Measurements from ENCODE around the gene CARM1. TPM values are rescaled to one million over a fixed set of nuclear protein-coding genes. Genes with fewer than 3 reads are reported as not detected.

Gene CARM1
- total and polyA plus RNA-seq, 2 donors (not counting 1 experiment from before 2014, with no cell fraction given): 33.0 to 34.3 TPM

DNA sequence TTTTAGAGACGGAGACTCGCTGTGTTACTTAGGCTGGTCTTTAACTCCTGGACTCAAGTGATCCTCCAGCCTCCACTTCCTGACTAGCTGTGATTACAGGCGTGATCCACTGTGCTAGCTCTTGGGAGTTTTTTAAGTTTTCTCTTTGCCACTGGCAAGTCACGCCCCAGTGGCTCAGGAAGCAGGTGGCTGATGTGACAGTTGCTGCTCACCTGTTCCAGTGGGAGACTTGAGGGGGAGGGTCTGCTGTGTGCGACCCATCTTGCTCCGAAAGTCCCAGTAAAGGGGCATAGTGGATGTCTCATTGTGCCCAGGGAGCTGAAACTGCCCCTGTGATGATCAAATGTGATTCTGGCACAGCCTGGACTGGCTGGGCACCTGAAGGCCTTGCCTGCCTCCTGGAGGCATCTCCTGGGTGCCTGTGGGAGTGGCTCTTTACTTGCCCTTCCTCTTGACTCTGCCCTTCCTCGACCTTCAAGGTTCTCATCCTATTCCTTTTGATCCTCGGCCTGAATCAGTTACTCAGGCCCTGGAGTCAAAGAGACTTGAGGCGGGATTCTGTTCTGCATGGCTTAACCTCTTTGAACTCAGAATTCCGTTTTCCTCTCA, 97.3 kb downstream of the CARM1 start:
- ATAC-seq (ENCODE audit: low read depth): peak; percentile 53
- peaks cover 43% of the 10 kb centered on the region for H3K4me1 Mint-ChIP-seq

More for the DNA sequence above, 97.3 kb downstream of the CARM1 start:
- H3K36me3 ChIP-seq (replicated peaks in 1 of 2; ENCODE audit: control extremely low read depth in 1 of 2, control insufficient read depth in 1 of 2, extremely low read depth in 1 of 2, insufficient read depth in 2 of 2, low read length in 1 of 2): no peaks in the 10 kb centered on the region
- intact Hi-C loops (cut with micrococcal nuclease): no loop called here
- TF ChIP-seq EZH2 (IDR thresholded peaks at IDR 0.05; ENCODE audit: borderline replicate concordance, insufficient read depth, low read depth, low read length, poor library complexity, severe bottlenecking): no peak
- TF ChIP-seq, protein P1, sequence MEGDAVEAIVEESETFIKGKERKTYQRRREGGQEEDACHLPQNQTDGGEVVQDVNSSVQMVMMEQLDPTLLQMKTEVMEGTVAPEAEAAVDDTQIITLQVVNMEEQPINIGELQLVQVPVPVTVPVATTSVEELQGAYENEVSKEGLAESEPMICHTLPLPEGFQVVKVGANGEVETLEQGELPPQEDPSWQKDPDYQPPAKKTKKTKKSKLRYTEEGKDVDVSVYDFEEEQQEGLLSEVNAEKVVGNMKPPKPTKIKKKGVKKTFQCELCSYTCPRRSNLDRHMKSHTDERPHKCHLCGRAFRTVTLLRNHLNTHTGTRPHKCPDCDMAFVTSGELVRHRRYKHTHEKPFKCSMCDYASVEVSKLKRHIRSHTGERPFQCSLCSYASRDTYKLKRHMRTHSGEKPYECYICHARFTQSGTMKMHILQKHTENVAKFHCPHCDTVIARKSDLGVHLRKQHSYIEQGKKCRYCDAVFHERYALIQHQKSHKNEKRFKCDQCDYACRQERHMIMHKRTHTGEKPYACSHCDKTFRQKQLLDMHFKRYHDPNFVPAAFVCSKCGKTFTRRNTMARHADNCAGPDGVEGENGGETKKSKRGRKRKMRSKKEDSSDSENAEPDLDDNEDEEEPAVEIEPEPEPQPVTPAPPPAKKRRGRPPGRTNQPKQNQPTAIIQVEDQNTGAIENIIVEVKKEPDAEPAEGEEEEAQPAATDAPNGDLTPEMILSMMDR (IDR thresholded peaks at IDR 0.05): no peak
- no peaks in the 10 kb centered on the region for H3K9me3 Mint-ChIP-seq (ENCODE audit: insufficient read depth)
- H2AFZ ChIP-seq (ENCODE audit: insufficient read depth, low read depth, low read length, poor library complexity, severe bottlenecking): peak overlapping the region; percentile 36
- peak overlapping the region; percentile 65 for H3K4me2 ChIP-seq (replicated peaks; ENCODE audit: low read depth, low read length, poor library complexity, severe bottlenecking)
- no peaks in the 10 kb centered on the region for H3K27me3 ChIP-seq (replicated peaks in 1 of 4; ENCODE audit: control extremely low read depth in 1 of 4, control insufficient read depth in 3 of 4, insufficient read depth in 4 of 4, low read length in 3 of 4)
- WGBS (ENCODE audit: insufficient coverage): under 1% methylated on average over 7 of the region's 10 CpGs
- H4K20me1 ChIP-seq (ENCODE audit: control insufficient read depth, insufficient read depth, low read length, poor library complexity, severe bottlenecking): peaks cover 39% of the 10 kb centered on the region
- peak overlapping the region; percentile 60 to 64 for H3K27ac ChIP-seq (ENCODE audit: low read length in 2 of 2)
- H3K27ac Mint-ChIP-seq: peak overlapping the region; percentile 83
- no peaks in the 10 kb centered on the region for H3K9me3 ChIP-seq (ENCODE audit: control extremely low read depth in 1 of 3, control insufficient read depth in 2 of 3, insufficient read depth in 1 of 3, low read length in 2 of 3)
- H3K4me3 Mint-ChIP-seq: peak overlapping the region; percentile 67
- DNase-seq: peak; percentile 66
- H3K4me3 ChIP-seq (ENCODE audit: control extremely low read depth in 1 of 5, extremely low read depth in 1 of 5, insufficient read depth in 1 of 5, low read depth in 2 of 5, low read length in 4 of 5): peak overlapping the region in 2 of 5 experiments; percentile 13 to 38
- peak overlapping the region; percentile 45 for H3K9ac ChIP-seq (ENCODE audit: low read length)
- CTCF ChIA-PET: interaction anchor here (4.6 kb wide), 1 partner anchor 27 kb away, joined by 23 read pairs; no protein-coding TSS in a partner anchor
- POLR2A ChIA-PET: interaction anchor here (0.6 kb wide), 1 partner anchor 95 kb away, joined by 4 read pairs; no protein-coding TSS in a partner anchor
- no peaks in the 10 kb centered on the region for H3K27me3 Mint-ChIP-seq
- peaks cover 16 to 46% of the 10 kb centered on the region in 2 donors for H3K4me1 ChIP-seq (ENCODE audit: control insufficient read depth in 2 of 2, insufficient read depth in 2 of 2, low read length in 2 of 2)
- peaks cover 95% of the 10 kb centered on the region for H3K79me2 ChIP-seq (ENCODE audit: control insufficient read depth, insufficient read depth, low read length)
